ENCODE results near the gene HUS1. TPM values are rescaled to one million over a fixed set of nuclear protein-coding genes. Genes with fewer than 3 reads are reported as not detected.

HUS1 gene
- total RNA-seq, 4 donors from 2014 or later: 37.2 to 74.8 (median 52.3) TPM

DNA sequence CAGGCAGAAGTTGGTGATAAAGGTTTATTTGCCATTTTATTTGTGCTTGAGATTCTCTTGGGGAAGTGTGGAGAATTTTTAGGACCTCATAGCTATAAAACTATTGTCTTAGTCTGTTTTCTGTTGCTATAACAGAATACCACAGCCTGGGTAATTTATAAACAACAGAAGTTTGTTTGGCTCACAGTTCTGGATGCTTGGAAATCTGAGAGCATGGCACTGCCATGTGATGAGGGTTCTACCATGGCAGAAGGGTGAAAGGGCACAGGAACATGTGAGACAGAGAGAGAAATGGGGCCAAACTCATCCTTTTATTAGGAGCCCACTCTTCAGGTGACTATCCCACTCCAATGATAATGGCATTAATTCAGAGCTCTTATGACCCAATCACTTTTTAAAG, 37.2 kb upstream of the HUS1 start:
- H3K9me3 ChIP-seq: no peaks in the 10 kb centered on the region
- in situ Hi-C loops (cut with MboI; ENCODE audit: low pct_ligation_motif_present in 1 of 4, low pct_unique_long_range_greater_than_20kb in 1 of 4, low sequenced_read_pairs in 3 of 4): no loop called here
- no peaks in the 10 kb centered on the region for H3K36me3 ChIP-seq
- no peak for DNase-seq
- no peak overlapping the region for H3K4me3 ChIP-seq
- intact Hi-C loops (cut with DNase I; ENCODE audit: low total_unique reads): no loop called here
- no peak for TF ChIP-seq EP300 (IDR thresholded peaks at IDR 0.05; ENCODE audit: low read depth)
- no peak for TF ChIP-seq POLR2AphosphoS5 (IDR thresholded peaks at IDR 0.05)
- TF ChIP-seq, protein P1, sequence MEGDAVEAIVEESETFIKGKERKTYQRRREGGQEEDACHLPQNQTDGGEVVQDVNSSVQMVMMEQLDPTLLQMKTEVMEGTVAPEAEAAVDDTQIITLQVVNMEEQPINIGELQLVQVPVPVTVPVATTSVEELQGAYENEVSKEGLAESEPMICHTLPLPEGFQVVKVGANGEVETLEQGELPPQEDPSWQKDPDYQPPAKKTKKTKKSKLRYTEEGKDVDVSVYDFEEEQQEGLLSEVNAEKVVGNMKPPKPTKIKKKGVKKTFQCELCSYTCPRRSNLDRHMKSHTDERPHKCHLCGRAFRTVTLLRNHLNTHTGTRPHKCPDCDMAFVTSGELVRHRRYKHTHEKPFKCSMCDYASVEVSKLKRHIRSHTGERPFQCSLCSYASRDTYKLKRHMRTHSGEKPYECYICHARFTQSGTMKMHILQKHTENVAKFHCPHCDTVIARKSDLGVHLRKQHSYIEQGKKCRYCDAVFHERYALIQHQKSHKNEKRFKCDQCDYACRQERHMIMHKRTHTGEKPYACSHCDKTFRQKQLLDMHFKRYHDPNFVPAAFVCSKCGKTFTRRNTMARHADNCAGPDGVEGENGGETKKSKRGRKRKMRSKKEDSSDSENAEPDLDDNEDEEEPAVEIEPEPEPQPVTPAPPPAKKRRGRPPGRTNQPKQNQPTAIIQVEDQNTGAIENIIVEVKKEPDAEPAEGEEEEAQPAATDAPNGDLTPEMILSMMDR (IDR thresholded peaks at IDR 0.05): no peak
- TF ChIP-seq POLR2A (IDR thresholded peaks at IDR 0.05): no peak
- H3K27me3 ChIP-seq: no peaks in the 10 kb centered on the region
- H3K4me1 ChIP-seq: no peaks in the 10 kb centered on the region
- no peak overlapping the region for H3K27ac ChIP-seq

DNA sequence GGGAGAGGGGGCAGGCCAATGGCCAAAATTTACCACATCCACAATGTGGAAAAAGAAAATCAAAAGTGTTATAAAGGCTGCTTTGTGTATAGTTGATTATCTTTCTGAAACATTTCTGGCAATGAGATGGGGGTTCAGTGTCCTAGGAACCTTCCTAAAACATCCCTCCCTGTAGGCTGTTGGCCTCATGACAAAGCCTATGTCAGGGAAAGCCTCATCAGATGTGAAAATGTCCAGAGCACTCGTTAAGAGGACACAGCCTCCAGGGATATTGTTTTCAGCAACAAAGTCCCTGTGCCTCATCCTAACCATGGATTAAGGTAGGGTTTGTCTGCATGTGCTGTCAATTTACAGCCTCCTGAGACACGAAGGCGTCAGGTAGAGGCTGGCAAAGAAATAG, 32.5 kb upstream of the HUS1 start:
- intact Hi-C loops (cut with DNase I; ENCODE audit: low total_unique reads) (no loop called here), in situ Hi-C loops (cut with MboI; ENCODE audit: low pct_ligation_motif_present in 1 of 4, low pct_unique_long_range_greater_than_20kb in 1 of 4, low sequenced_read_pairs in 3 of 4) (no loop called here)
- H3K4me3 ChIP-seq: no peak overlapping the region

DNA sequence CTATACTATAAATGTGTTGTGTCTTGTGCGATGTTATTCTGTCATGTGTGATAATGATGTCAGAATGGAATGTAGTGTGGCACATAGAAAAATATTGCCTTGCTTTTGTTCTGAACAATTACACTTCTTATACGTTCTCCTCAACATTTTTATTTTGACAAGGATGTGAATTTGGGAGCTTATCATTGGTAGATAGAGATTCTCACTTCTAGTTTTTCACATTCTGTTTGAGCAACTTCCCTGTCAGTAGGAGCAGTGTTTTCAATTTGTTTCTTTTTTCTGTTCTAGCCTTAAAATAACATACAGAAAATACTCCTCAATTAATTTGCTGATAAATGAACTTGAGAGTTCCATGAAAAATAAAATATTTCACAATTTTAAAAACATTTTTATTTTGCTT, 31.9 kb upstream of the HUS1 start:
- 71 to 78% methylated on average over 2 of the region's 2 CpGs for WGBS, 2 donors (ENCODE audit: low coverage in 1 of 2)
- H3K4me1 ChIP-seq: no peaks in the 10 kb centered on the region
- H3K27me3 ChIP-seq: no peaks in the 10 kb centered on the region
- no peak overlapping the region for H3K4me3 ChIP-seq
- no peak overlapping the region for H3K27ac ChIP-seq
- H3K9me3 ChIP-seq: no peaks in the 10 kb centered on the region
- in situ Hi-C loops (cut with MboI; ENCODE audit: low pct_ligation_motif_present in 1 of 4, low pct_unique_long_range_greater_than_20kb in 1 of 4, low sequenced_read_pairs in 3 of 4) (no loop called here), intact Hi-C loops (cut with DNase I; ENCODE audit: low total_unique reads) (no loop called here)
- DNase-seq: no peak
- TF ChIP-seq, protein P1 (IDR thresholded peaks at IDR 0.05): no peak
- TF ChIP-seq EP300 (IDR thresholded peaks at IDR 0.05; ENCODE audit: low read depth) (no peak), POLR2AphosphoS5 (IDR thresholded peaks at IDR 0.05) (no peak), POLR2A (IDR thresholded peaks at IDR 0.05) (no peak)
- H3K36me3 ChIP-seq: no peaks in the 10 kb centered on the region

More for the DNA sequence above, 32.5 kb upstream of the HUS1 start:
- TF ChIP-seq, protein P1 (IDR thresholded peaks at IDR 0.05): no peak
- TF ChIP-seq POLR2AphosphoS5 (IDR thresholded peaks at IDR 0.05): no peak
- TF ChIP-seq EP300 (IDR thresholded peaks at IDR 0.05; ENCODE audit: low read depth): no peak
- no peak for TF ChIP-seq POLR2A (IDR thresholded peaks at IDR 0.05)
- no peak for DNase-seq
- 71 to 74% methylated on average over 2 to 3 of the region's 3 CpGs for WGBS, 2 donors (ENCODE audit: low coverage in 1 of 2)
- Histone ChIP-seq H3K4me1 (no peaks in the 10 kb centered on the region), H3K27me3 (no peaks in the 10 kb centered on the region), H3K36me3 (no peaks in the 10 kb centered on the region), H3K9me3 (no peaks in the 10 kb centered on the region), H3K27ac (no peak overlapping the region)

DNA sequence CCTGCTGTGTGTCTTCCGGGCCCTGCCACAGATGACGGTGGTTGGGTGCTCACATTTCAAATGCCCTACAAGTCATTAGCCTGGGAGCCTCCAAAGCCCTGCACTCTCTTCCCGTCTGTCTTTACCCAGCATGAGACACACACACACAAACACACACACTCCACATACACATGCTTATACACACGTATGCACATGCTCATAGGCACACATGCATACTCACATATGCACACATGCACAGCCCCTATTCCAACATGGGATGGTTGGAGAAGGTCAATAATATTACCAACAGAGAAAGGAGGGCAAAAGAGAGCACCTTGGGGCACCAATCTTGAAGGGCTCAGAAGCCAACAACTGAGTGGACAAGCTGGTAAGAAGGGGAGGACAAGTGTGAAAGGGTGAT, 30.5 kb upstream of the HUS1 start:
- WGBS, 2 donors (ENCODE audit: low coverage in 1 of 2): 43 to 93% methylated on average over 1 to 4 of the region's 4 CpGs
- TF ChIP-seq POLR2AphosphoS5 (IDR thresholded peaks at IDR 0.05): no peak
- no peak for TF ChIP-seq POLR2A (IDR thresholded peaks at IDR 0.05)
- TF ChIP-seq, protein P1 (IDR thresholded peaks at IDR 0.05): no peak
- TF ChIP-seq EP300 (IDR thresholded peaks at IDR 0.05; ENCODE audit: low read depth): no peak
- in situ Hi-C loops (cut with MboI; ENCODE audit: low pct_ligation_motif_present in 1 of 4, low pct_unique_long_range_greater_than_20kb in 1 of 4, low sequenced_read_pairs in 3 of 4) (no loop called here), intact Hi-C loops (cut with DNase I; ENCODE audit: low total_unique reads) (no loop called here)
- H3K27me3 ChIP-seq: no peaks in the 10 kb centered on the region
- no peak overlapping the region for H3K4me3 ChIP-seq
- H3K36me3 ChIP-seq: no peaks in the 10 kb centered on the region
- no peak overlapping the region for H3K27ac ChIP-seq
- DNase-seq: no peak
- H3K9me3 ChIP-seq: no peaks in the 10 kb centered on the region
- no peaks in the 10 kb centered on the region for H3K4me1 ChIP-seq

Data from transverse colon (tissue), 4 donors.